HG03280 (cell line): ENCODE data around the gene HTT.

Source experiments
- ATAC-seq: cut with Tn5 transposase; IDR thresholded peaks from one replicate; pipeline ENCODE4 v1.9.1; 2021; ENCODE audit warnings: mild to moderate bottlenecking, moderate library complexity; ENCODE audit not compliant: unreplicated experiment

The HTT gene

GRCh38 chr4:3074078-3074845 lies at the start of gene HTT, which contains the start of gene HTT-AS:
Gene HTT (plus strand): TSS chr4:3074681. CDS start chr4:3074826, 145 bp downstream.
Gene HTT-AS (minus strand): TSS chr4:3074538.
- ATAC-seq, result peak; percentile 82

GRCh38 chr4:3025881-3026280 lies 48.6 kb upstream of the HTT start:
- ATAC-seq, result no peak

- ATAC-seq, result no peak
Observed at GRCh38 chr4:3026540-3026939, 47.9 kb upstream of the HTT start.

GRCh38 chr4:3029464-3029863 lies 45.0 kb upstream of the HTT start:
- no peak for ATAC-seq

GRCh38 chr4:3030566-3031356 lies 43.7 kb upstream of the HTT start:
- ATAC-seq, result no peak

GRCh38 chr4:3031357-3032082 lies 43.0 kb upstream of the HTT start:
- ATAC-seq, result no peak

- no peak for ATAC-seq
Observed at GRCh38 chr4:3034231-3034630, 40.2 kb upstream of the HTT start.

GRCh38 chr4:3035249-3035648 lies 39.2 kb upstream of the HTT start:
- ATAC-seq, result no peak

- ATAC-seq, result no peak
Observed at GRCh38 chr4:3035674-3036073, 38.8 kb upstream of the HTT start.

- ATAC-seq, result no peak
Observed at GRCh38 chr4:3036131-3036952, 38.1 kb upstream of the HTT start.

GRCh38 chr4:3037957-3038461 lies 36.5 kb upstream of the HTT start:
- no peak for ATAC-seq

- no peak for ATAC-seq
Observed at GRCh38 chr4:3039706-3040366, 34.6 kb upstream of the HTT start.

GRCh38 chr4:3040452-3041191 lies 33.9 kb upstream of the HTT start:
- ATAC-seq, result no peak

GRCh38 chr4:3041192-3042142 lies 33.0 kb upstream of the HTT start:
- no peak for ATAC-seq

- no peak for ATAC-seq
Observed at GRCh38 chr4:3042226-3042625, 32.3 kb upstream of the HTT start.

- ATAC-seq, result no peak
Observed at GRCh38 chr4:3043282-3044020, 31.0 kb upstream of the HTT start.
